ENCODE measurements around the gene MAP3K9.

GRCh38 chr14:70698288-70698687, 111.0 kb downstream of the MAP3K9 start:
- no peak for TF ChIP-seq EP300 (IDR thresholded peaks at IDR 0.05)
- TF ChIP-seq, protein P1, sequence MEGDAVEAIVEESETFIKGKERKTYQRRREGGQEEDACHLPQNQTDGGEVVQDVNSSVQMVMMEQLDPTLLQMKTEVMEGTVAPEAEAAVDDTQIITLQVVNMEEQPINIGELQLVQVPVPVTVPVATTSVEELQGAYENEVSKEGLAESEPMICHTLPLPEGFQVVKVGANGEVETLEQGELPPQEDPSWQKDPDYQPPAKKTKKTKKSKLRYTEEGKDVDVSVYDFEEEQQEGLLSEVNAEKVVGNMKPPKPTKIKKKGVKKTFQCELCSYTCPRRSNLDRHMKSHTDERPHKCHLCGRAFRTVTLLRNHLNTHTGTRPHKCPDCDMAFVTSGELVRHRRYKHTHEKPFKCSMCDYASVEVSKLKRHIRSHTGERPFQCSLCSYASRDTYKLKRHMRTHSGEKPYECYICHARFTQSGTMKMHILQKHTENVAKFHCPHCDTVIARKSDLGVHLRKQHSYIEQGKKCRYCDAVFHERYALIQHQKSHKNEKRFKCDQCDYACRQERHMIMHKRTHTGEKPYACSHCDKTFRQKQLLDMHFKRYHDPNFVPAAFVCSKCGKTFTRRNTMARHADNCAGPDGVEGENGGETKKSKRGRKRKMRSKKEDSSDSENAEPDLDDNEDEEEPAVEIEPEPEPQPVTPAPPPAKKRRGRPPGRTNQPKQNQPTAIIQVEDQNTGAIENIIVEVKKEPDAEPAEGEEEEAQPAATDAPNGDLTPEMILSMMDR (IDR thresholded peaks at IDR 0.05): no peak

Data from stomach (tissue), 4 donors.